Activated CD8-positive, alpha-beta memory T cell treated with anti-CD3 and anti-CD28 coated beads for 36 hours (primary cell): Measurements from ENCODE around the gene NIPAL3. TPM values are rescaled to one million over a fixed set of nuclear protein-coding genes. Genes with fewer than 3 reads are reported as not detected.

Source experiments
- CTCF ChIA-PET: fragments of 350-600 bp; sonication (Branson Sonifier 250); formaldehyde crosslinking; loops from one replicate; lab custom pipeline; 2021; ENCODE audit warnings: antibody characterized with exemption; lab: Charles Lee
- POLR2A ChIA-PET: fragments of 350-600 bp; sonication (Branson Sonifier 250); formaldehyde crosslinking; loops from one replicate; lab custom pipeline; 2021; ENCODE audit warnings: antibody characterized with exemption; lab: Charles Lee
- total RNA-seq, 2 experiments: library from RNA; stranded (reverse); gene quantifications; one replicate each; pipeline ENCODE4 v1.2.3, GENCODE V29; 2021

NIPAL3 gene
- total RNA-seq, 2 experiments from 2014 or later = 34.8 to 34.9 TPM

DNA sequence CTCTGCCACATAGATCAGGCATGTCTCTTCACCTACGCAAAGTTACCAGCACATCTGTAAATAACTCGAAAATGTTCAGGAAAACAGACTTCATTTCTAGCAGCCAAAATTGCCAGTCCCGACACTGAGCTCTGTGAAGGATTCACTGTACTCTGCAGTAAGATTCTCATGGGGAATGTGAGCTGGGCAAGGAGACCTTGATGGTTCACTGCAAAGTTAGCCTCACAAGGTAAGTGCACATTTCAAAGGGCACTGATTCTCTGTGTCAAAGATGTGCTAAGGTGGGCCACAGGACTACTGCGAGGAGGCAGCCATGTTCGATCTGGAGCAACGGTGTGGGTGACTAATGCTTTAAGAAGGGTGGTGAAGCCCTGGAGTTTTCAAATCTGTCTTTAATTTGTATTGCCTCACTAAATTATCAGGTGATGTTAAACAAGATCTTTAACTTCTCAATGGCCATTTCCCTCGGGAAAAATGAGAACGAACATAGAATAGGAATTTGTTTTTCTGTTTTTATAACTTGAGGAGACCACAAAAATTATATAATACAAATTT lies 27.2 kb upstream of the NIPAL3 start:
- POLR2A ChIA-PET = no interaction called here

DNA sequence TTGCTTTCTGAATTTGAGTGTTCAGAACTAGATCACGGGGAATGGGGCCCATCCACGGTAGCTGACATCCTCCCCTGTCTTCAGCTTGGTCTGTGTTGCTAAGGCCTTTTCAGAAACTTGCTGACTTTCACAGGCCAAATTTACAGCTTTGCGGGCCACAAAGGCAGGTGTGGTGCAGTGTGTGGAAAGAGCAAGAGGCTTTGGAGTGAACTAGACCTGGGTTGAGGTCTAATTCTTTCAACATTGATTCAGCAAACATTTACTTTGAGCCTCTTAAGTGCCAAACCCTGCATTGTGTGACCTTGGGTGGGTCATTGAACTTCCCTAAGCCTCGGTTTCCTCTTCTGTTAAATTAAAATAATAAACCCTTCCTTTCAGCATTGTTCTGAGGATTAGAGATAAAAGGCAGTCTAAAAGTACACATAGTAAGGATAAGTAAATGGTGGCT lies 26.3 kb upstream of the NIPAL3 start:
- CTCF ChIA-PET = no interaction called here
- POLR2A ChIA-PET = no interaction called here

More for the DNA sequence above, 27.2 kb upstream of the NIPAL3 start:
- CTCF ChIA-PET = interaction anchor here (0.9 to 6.3 kb wide), 2 partner anchors 189 to 198 kb away, joined by 3 to 57 read pairs; no protein-coding TSS in a partner anchor

DNA sequence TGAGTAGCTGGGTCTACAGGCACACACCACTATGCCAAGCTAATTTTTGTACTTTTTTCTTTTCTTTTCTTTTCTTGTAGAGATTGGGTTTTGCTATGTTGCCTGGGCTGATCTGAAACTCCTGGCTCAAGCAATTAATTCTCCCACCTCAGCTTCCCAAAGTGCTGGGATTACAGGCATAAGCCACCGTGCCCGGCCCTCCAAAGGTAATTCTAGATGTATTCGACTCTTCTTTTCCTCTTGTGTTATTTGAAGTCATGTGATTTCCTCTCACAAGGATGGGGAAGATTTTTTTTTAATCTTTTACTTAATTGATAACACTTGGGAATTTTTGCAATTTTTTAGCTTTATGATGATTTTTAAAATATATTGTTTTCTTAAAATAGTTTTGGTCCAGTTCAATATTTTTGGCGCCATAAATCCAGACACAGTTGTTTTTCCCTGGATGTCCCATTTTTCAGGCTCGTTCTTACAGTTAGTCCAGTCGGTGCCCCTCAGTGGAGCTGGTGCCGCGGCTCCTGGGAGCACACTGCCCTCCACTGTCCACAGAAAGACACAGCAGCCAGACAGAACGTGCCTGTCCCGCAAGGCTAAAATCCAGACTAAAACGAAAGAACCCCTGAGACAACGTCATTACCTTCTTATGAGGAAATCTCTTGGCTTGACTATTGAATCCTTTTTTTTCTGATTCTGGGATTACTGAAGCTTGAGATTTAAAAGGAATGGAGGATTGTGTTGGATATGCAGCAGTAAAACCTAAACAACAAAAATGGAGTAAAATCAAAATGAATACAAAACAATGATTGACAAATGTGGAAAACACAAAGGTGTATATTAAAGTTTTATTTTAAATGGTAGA lies 24.4 kb upstream of the NIPAL3 start:
- POLR2A ChIA-PET = interaction anchor here (0.6 to 1.8 kb wide), 2 partner anchors 161 to 189 kb away, joined by 4 to 6 read pairs; no protein-coding TSS in a partner anchor
- CTCF ChIA-PET = interaction anchor here (0.5 to 5.2 kb wide), 39 partner anchors 8 to 342 kb away, joined by 3 to 172 read pairs (median 4); partner anchors contain the start of genes NIPAL3 and STPG1

DNA sequence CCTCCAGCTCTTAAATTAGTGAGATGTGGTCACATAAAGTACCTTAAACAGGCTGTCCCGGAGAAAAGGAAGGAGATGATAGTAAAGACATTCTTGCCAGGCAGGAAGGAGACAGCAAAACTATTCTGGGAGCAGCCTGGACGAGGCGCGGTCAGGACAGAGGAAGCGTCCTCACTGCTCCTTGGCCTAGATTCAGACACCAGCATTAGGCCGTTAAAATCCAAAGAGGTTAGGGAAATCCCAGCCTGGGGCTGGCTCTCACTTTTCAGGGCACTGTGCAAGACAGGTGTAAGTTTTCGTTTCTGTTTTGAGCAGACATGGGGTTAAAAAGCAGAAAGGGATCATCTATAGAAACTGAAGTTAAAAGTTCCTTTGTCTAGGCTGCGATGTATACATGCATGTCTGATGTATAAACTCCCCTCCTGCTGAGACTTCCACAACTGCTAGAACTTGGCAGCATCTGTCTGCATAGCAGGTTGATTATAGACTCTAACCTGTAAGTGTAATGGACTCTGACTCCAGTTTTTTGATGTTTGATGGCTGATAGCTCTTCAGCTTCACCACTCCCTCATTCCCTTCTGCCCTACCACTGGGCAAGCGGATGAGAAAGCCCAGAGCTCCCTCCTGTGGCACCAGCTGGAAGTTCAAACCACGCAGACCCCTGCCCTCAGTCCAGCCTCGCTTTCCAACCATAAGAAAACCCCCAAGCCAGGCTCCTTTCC lies 23.6 kb upstream of the NIPAL3 start:
- ChIA-PET POLR2A (interaction anchor here (0.6 to 1.8 kb wide), 3 partner anchors 190 to 199 kb away, joined by 3 to 6 read pairs (median 3); no protein-coding TSS in a partner anchor), CTCF (interaction anchor here (0.7 to 5.2 kb wide), 31 partner anchors 8 to 296 kb away, joined by 3 to 172 read pairs (median 5); partner anchors contain the start of gene STPG1)

DNA sequence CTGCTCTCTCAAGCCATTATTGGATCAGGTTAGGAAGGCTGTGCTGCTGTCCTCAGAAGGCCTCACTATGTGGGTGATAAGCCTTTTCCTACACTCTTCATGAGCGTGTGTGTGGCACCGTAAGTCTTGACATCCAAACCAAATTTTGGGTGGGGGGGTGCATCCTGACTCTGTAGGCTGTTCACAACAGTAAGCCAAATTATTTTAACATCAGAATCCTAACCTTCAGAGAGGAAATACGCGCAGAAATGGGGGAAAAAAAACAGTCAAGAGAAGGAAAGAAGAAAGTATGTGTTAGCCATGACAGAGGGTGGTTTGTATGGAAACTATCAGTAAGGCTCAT lies 23.0 kb upstream of the NIPAL3 start:
- CTCF ChIA-PET = interaction anchor here (1.3 to 5.2 kb wide), 13 partner anchors 8 to 296 kb away, joined by 3 to 172 read pairs (median 6); no protein-coding TSS in a partner anchor

DNA sequence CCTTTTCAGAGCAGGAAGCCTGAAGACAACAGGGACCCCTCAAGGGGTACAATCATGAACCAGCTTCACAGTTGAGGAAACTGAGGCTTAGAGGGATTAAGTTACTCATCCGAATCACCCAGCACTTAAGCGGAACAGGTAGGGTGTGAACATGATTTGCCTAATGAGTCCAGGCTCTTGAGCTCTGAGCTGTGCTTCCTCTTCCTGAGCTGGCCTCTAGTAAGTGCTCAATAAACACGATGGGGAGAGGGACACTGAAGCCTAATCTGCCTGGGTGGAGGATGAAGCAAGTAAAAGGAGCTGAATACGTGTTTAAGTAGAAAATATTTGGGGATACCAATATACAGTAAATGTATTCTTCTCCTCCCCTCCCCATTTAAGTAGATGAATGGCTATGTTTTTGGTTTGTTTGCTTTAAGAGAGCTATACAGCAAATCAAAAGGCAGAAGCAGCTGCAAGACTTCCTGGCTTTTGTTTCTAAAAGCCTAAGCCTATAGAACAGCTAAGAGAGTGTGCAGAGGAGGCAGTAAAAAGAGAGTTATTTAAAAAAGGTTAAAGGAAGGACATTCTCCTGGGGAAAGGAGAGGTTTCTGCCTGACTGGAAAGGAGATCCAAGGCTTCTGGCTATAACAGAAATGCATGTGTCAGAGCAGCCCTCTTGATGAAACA lies 22.5 kb upstream of the NIPAL3 start:
- ChIA-PET POLR2A (interaction anchor here (0.7 to 1.8 kb wide), 2 partner anchors 191 to 194 kb away, joined by 3 to 6 read pairs; no protein-coding TSS in a partner anchor), CTCF (interaction anchor here (0.7 to 5.2 kb wide), 7 partner anchors 194 to 443 kb away, joined by 3 to 172 read pairs (median 6); no protein-coding TSS in a partner anchor)

More for the DNA sequence above, 23.0 kb upstream of the NIPAL3 start:
- POLR2A ChIA-PET = interaction anchor here (0.6 to 1.8 kb wide), 3 partner anchors 191 to 200 kb away, joined by 3 to 6 read pairs (median 3); no protein-coding TSS in a partner anchor

DNA sequence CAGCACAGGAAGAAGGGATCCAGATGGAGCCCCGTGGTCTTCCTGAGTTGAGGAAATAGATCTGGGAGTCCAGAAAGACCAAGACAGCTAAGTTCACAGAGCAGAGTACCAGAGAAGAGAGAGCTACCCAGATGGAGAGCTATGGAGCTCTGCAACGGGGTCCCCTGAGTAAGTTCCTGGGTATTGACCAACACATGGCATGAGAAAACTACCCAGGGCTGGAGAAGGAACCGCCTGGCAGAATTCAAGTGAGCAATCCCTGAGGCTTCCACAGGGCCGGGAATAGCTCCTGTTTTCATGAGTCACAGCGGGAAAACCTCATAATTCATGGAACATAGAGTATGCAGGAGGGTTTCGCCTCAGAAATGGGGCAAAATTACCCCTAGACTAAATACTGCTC lies 21.7 kb upstream of the NIPAL3 start:
- ChIA-PET POLR2A (no interaction called here), CTCF (interaction anchor here (0.7 to 5.2 kb wide), 3 partner anchors 196 to 442 kb away, joined by 3 to 172 read pairs (median 50); no protein-coding TSS in a partner anchor)

DNA sequence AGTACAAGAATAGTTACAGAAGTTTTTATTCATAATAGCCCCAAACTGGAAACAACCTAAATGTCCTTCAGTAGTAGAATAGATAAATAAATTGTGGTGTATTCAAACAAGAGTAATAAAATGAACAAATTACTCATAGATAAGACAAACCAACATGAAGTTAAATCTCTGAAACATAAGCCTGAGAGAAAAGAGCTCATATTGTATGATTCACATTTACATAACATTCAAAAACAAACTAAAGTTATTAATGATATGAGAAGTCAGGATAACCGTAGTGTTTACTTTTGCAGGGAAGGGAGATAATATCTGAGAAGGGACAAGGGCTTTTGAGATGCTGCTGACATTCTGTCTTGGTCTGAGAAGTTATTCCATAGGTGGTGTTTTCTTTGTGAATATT lies 15.5 kb upstream of the NIPAL3 start:
- ChIA-PET POLR2A (no interaction called here), CTCF (interaction anchor here (0.8 to 1.4 kb wide), 3 partner anchors 9 to 201 kb away, joined by 3 to 9 read pairs (median 6); no protein-coding TSS in a partner anchor)

DNA sequence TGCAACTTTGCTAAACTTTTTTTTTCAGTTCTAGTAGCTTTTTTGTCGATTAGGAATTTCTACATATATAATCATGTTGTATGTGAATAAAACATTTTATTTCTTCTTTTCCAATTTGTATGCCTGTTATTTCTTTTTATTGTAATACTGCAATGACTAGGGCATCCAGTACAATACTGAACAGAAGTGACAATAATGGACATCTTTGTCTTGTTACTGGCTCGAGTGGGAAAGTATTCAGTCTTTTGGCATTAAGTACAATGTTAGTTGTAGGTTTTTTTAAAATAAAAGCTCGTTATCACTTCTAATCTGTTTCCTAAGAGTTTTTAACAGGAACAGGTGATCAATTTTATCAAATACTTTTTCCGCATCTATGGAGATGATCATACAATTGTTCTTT lies 11.8 kb upstream of the NIPAL3 start:
- ChIA-PET CTCF (interaction anchor here (0.8 kb wide), 2 partner anchors 11 to 206 kb away, joined by 3 to 4 read pairs; no protein-coding TSS in a partner anchor), POLR2A (no interaction called here)

DNA sequence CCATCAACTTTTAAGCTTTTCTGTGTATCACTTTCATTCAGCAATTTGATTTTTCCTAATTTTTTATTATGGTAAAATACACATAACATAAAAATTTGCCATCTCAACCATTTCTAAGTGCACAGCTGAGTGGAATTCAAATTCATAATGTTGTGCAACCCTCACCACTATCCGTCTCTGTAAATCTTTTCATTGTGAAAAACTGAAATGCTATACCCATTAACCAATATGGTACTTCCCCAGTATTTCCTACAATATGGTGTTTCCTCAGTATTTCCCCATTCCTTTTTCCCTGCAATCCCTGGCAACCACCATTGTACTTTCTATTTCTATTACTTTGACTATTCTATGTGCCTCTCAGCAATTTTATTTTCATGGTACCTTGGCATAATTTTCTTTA lies 8.8 kb upstream of the NIPAL3 start:
- CTCF ChIA-PET = no interaction called here
- POLR2A ChIA-PET = interaction anchor here (0.6 kb wide), 1 partner anchor 1272 kb away, joined by 4 read pairs; no protein-coding TSS in a partner anchor

DNA sequence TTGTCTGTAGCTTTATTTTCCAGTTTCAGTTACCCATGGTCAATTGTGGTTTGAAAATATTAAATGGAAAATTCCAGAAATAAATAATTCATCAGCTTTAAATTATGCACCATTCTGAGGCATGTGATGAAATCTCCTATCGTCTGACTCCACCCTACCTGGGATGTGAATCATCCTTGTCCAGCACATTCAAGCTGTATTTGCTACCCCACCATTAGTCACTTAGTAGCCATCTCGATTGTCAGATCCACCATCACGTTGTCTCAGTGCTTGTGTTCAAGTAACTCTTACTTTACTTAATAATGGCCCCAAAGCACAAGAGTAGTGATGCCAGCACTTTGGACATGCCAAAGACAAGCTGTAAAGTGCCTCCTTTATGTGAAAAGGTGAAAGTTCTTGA lies 6.1 kb upstream of the NIPAL3 start:
- POLR2A ChIA-PET = interaction anchor here (0.6 kb wide), 1 partner anchor 96 kb away, joined by 7 read pairs; no protein-coding TSS in a partner anchor
- CTCF ChIA-PET = interaction anchor here (0.7 to 2.9 kb wide), 4 partner anchors 18 to 260 kb away, joined by 3 to 12 read pairs (median 3); no protein-coding TSS in a partner anchor

DNA sequence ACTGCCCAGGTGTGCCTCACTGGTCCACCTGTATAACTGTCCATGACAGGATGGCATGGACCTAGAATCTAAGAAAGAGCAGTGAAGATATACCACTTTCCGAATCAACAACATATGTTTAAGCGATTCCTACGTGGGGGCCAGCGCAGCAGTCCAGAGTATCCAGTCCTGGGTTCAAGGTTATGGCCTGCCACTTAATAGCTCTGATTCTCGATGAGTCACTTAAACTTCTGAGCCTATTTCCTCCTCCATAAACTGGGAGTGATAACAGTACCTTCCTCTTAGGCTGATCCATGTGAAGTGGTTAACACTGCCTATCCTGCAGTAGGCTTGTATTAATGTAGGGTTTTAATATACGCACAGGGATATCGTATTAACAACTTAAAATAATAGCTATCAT lies 4.9 kb upstream of the NIPAL3 start:
- ChIA-PET CTCF (interaction anchor here (1.8 kb wide), 1 partner anchor 19 kb away, joined by 5 read pairs; no protein-coding TSS in a partner anchor), POLR2A (no interaction called here)

DNA sequence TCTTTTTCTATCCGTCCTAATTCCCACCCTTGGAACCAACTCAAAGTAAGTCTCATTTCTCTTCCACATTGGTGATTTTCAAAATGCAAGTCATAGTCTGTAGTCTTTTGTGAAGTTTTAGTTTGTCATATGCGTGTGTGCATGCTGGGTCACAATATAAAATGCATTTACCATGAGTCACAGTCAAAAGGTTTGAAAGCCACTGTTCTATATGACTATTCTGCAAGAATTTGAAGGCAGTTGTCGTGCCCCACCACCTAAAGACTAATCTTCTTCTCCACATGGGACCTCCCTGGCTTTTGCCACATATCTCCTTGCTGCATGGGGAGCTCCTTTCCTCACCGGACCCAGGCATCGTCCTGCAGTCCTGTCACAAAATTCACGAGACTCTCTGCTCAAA lies 3.6 kb upstream of the NIPAL3 start:
- POLR2A ChIA-PET = no interaction called here
- CTCF ChIA-PET = interaction anchor here (1.6 to 1.8 kb wide), 2 partner anchors 12 to 21 kb away, joined by 3 to 5 read pairs; no protein-coding TSS in a partner anchor

DNA sequence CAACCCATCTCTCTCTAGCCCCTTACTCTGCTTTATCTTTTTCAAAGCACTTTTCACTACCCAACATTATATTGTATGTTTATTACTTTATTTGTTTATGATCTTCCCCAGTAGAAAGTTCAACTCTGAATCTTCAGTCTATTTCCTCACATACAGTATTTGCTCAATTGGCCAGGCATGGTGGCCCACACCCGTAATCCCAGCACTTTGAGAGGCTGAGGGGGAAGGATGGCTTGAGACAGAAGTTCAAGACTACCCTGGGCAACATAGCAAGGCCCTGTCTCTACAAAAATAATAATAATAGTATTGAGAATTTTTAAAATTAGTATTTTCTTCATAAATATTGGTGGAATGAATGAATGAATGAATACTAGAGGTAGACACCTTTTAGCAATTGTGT lies 3.2 kb upstream of the NIPAL3 start:
- POLR2A ChIA-PET = no interaction called here
- CTCF ChIA-PET = interaction anchor here (1.0 to 1.8 kb wide), 4 partner anchors 12 to 184 kb away, joined by 3 to 8 read pairs (median 4); no protein-coding TSS in a partner anchor

DNA sequence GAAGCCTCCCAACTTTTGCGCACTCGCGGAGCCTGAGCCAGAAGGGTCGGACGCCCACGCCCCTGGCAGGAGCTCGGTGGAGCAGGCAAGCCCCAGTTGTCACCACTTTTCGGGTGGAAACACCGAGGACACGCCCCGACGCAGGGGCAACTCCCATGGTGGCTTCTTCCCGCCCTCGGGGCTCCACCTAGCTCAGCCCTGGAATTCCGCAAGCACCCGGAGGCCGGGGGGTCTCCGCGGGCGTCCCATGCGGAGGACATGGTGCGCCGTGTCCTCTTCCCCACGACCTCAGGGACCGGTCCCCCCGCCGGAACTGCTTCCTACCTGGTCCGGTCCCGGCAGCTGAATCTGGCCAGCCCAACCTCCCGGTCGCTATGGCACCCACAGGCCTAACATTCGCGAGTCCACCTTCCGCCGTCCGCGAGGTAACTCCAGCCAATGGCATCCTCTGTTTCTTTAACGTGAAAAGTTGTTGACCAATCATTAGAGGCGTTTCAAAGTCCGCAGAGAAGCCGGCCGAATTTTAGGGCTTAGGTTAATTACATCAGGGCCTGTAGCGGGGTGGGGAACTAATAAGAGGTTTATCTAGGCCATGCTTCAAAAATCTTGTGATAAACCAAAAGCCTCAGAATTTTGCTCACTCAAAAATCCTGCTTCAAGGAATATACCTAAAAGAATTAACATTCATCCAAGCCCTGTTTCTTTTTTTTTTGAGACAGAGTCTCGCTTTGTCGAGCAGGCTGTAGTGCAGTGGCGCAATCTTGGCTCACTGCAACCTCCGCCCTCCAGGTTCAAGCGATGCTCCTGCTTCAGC lies 2.0 kb upstream of the NIPAL3 start, which contains the start of gene STPG1:
STPG1 (minus strand) TSS at position 433 of the 814 bp plus-strand sequence. CDS start 12,394 bp downstream, outside the sequence.
- ChIA-PET CTCF (interaction anchor here (0.6 to 2.2 kb wide), 9 partner anchors 10 to 223 kb away, joined by 3 to 9 read pairs (median 6); partner anchors contain the start of gene RCAN3), POLR2A (interaction anchor here (0.6 kb wide), 1 partner anchor 19 kb away, joined by 3 read pairs; no protein-coding TSS in a partner anchor)

DNA sequence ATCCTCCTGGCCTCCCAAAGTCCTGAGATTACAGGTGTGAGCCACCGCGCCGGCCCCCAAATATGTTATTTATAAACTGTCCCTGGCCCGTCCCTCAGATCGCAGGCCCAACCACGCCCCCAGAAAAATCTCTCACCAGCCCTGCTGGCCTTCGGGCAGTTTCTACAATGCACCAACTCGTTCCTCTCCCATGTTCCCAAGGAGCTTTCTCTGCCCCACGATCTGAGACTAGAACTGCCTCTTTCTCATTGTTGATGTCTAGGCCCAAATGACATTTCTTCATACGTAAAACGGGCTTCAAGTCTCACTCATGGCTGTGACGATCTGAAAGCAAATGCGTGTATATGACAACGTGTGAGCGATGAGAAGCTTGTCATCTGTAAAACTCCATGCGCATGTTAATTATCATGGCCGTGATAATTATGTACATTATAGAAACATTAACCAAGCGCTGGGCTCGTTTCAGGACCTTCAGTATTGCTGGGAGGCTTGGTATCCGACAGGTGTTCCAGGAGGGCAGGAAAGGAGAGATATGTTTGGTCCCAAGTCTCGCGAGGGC lies 748 bp upstream of the NIPAL3 start:
- ChIA-PET POLR2A (interaction anchor here (0.5 to 1.2 kb wide), 4 partner anchors 10 to 220 kb away, joined by 4 to 7 read pairs (median 6); no protein-coding TSS in a partner anchor), CTCF (interaction anchor here (0.6 to 3.6 kb wide), 17 partner anchors 10 to 221 kb away, joined by 3 to 19 read pairs (median 5); partner anchors contain the start of gene RCAN3)
